ENCODE data around the gene DGKE. TPM values are rescaled to one million over a fixed set of nuclear protein-coding genes. Genes with fewer than 3 reads are reported as not detected.

Gene DGKE
- polyA plus RNA-seq, 1 donor from 2014 or later: 16.6 TPM

- TF ChIP-seq EP300 (conservative IDR thresholded peaks at IDR 0.05; ENCODE audit: poor library complexity, severe bottlenecking) (no peak), REST (IDR thresholded peaks at IDR 0.05; ENCODE audit: borderline replicate concordance) (no peak), CTCF (IDR thresholded peaks at IDR 0.05; ENCODE audit: poor library complexity, severe bottlenecking) (no peak), MXI1 (conservative IDR thresholded peaks at IDR 0.05; ENCODE audit: poor library complexity, severe bottlenecking) (no peak), SMC3 (conservative IDR thresholded peaks at IDR 0.05; ENCODE audit: poor library complexity) (no peak), POLR2AphosphoS5 (IDR thresholded peaks at IDR 0.05) (no peak), RAD21 (conservative IDR thresholded peaks at IDR 0.05) (no peak), EZH2 (IDR thresholded peaks at IDR 0.05; ENCODE audit: borderline replicate concordance, insufficient read depth, low read length, poor library complexity, severe bottlenecking) (no peak), TAF1 (IDR thresholded peaks at IDR 0.05; ENCODE audit: low read depth) (no peak)
- no peak overlapping the region for H3K4me2 ChIP-seq (ENCODE audit: low read length)
Measured at GRCh38 chr17:56801459-56802178, 32.3 kb upstream of the DGKE start.

GRCh38 chr17:56803071-56803470 is 30.9 kb upstream of the DGKE start:
- no peak overlapping the region for H3K4me2 ChIP-seq (ENCODE audit: low read length)
- no peaks in the 10 kb centered on the region for H3K36me3 ChIP-seq (ENCODE audit: insufficient read depth, low read length)
- no peak overlapping the region for H3K9ac ChIP-seq (ENCODE audit: low read length)
- no peaks in the 10 kb centered on the region for H3K9me2 ChIP-seq (ENCODE audit: insufficient read depth, low read length)
- H3F3A ChIP-seq (ENCODE audit: insufficient read depth, low read length, poor library complexity, severe bottlenecking): no peaks in the 10 kb centered on the region
- H3K4me3 ChIP-seq (ENCODE audit: low read length): no peak overlapping the region
- TF ChIP-seq SMC3 (conservative IDR thresholded peaks at IDR 0.05; ENCODE audit: poor library complexity) (no peak), TAF1 (IDR thresholded peaks at IDR 0.05; ENCODE audit: low read depth) (no peak), EP300 (conservative IDR thresholded peaks at IDR 0.05; ENCODE audit: poor library complexity, severe bottlenecking) (no peak), EZH2 (IDR thresholded peaks at IDR 0.05; ENCODE audit: borderline replicate concordance, insufficient read depth, low read length, poor library complexity, severe bottlenecking) (no peak), CTCF (IDR thresholded peaks at IDR 0.05; ENCODE audit: poor library complexity, severe bottlenecking) (no peak), POLR2AphosphoS5 (IDR thresholded peaks at IDR 0.05) (no peak), REST (IDR thresholded peaks at IDR 0.05; ENCODE audit: borderline replicate concordance) (no peak), RAD21 (conservative IDR thresholded peaks at IDR 0.05) (no peak), MXI1 (conservative IDR thresholded peaks at IDR 0.05; ENCODE audit: poor library complexity, severe bottlenecking) (no peak)
- H3K9me3 ChIP-seq (ENCODE audit: low read length): no peaks in the 10 kb centered on the region
- H4K20me1 ChIP-seq (ENCODE audit: insufficient read depth): no peaks in the 10 kb centered on the region
- H3K79me2 ChIP-seq (replicated peaks; ENCODE audit: insufficient read depth, low read length): no peaks in the 10 kb centered on the region
- no peak overlapping the region for H2AFZ ChIP-seq (ENCODE audit: low read depth, low read length)
- no peaks in the 10 kb centered on the region for H3K27me3 ChIP-seq (ENCODE audit: insufficient read depth, low read depth, low read length)
- no peak overlapping the region for H3K27ac ChIP-seq (ENCODE audit: low read length)

More at GRCh38 chr17:56801459-56802178, 32.3 kb upstream of the DGKE start:
- no peak overlapping the region for H3K9ac ChIP-seq (ENCODE audit: low read length)
- H3K27me3 ChIP-seq (ENCODE audit: insufficient read depth, low read depth, low read length): no peaks in the 10 kb centered on the region
- no peaks in the 10 kb centered on the region for H3K9me2 ChIP-seq (ENCODE audit: insufficient read depth, low read length)
- H3K4me3 ChIP-seq (ENCODE audit: low read length): no peak overlapping the region
- H3F3A ChIP-seq (ENCODE audit: insufficient read depth, low read length, poor library complexity, severe bottlenecking): no peaks in the 10 kb centered on the region
- H2AFZ ChIP-seq (ENCODE audit: low read depth, low read length): no peak overlapping the region
- no peaks in the 10 kb centered on the region for H3K79me2 ChIP-seq (replicated peaks; ENCODE audit: insufficient read depth, low read length)
- H3K27ac ChIP-seq (ENCODE audit: low read length): no peak overlapping the region
- H3K9me3 ChIP-seq (ENCODE audit: low read length): no peaks in the 10 kb centered on the region
- H4K20me1 ChIP-seq (ENCODE audit: insufficient read depth): no peaks in the 10 kb centered on the region
- H3K36me3 ChIP-seq (ENCODE audit: insufficient read depth, low read length): no peaks in the 10 kb centered on the region

All from neural cell (in vitro differentiated cells).